HG03045 (cell line): ENCODE data around the gene TCF7.

Source experiments
- ATAC-seq: cut with Tn5 transposase; IDR thresholded peaks from one replicate; pipeline ENCODE4 v1.9.1; 2021; ENCODE audit warnings: mild to moderate bottlenecking, moderate library complexity; ENCODE audit not compliant: unreplicated experiment

Gene TCF7

DNA sequence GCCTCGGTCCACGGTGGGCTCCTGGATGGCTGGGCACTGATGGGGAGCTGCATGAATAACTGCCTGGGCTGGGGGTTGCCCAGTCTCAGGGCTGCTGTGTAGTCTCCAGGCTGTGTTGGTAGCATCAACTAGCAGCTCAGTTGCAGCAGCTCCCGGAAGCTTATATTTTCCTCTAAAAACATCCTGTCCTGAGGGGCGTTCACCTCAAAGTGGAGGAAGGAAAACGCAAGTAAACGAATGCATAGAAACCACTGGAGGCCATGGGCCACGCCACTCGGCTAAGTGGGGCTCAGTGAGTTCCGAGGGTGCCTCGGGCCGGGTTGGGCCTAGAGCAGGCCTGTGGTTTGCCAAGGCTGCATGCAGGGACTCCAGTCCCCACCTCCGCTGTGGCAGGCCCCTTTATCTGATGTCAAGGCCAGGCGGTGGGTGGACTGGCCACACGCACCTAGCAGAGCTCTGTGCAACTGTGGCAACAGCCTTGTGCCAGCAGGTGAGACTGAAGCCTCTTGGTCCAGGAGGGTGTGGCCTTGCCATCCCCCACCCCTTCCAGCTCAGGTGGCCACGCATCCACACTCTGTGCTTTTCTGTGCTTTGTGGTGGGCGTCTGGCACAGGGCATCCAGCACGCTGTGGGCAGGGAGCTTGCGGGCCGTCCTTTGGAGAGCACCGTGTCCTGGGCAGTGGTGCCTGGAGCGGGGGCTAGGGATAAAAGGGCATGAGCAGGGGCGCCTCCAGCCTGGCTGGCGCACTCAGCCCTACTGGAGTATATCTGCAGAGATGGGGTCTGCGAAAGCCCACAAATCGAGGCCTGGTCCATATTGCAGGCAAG, 15.1 kb downstream of the TCF7 start:
- no peak for ATAC-seq

DNA sequence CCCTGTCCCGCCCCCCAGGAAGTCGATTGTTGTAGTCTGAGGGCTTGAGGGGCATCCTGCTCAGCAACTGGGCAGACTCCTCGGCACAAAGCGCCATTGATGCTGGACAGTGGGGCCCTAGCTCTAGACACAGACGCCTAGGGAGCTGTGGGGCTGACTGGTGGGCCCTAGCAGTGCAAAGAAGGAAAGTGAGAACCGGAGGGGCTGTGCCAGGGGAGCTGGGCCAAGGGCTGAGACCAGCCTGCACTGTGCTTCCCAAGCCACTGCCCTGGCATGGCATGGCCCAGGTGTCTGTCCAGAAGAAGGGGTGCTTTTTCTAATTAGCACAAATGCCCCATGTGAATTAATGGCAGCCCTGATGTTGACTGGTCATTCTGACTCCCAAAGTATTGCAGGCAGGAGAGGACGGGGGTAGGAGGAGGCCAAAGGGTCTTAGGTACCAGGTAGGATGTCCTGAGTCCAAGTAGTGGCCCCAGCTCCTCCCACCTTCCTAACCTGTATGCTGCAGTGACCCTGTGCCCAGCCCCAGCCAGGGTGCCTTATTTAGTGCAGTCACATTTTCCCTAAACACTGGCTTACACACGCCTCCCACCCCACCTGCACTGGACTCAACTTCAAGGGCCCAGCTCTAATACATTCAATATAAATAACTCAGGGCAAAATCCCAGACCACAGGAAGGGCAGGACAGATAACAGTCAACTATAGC, 15.9 kb downstream of the TCF7 start:
- ATAC-seq, result no peak

DNA sequence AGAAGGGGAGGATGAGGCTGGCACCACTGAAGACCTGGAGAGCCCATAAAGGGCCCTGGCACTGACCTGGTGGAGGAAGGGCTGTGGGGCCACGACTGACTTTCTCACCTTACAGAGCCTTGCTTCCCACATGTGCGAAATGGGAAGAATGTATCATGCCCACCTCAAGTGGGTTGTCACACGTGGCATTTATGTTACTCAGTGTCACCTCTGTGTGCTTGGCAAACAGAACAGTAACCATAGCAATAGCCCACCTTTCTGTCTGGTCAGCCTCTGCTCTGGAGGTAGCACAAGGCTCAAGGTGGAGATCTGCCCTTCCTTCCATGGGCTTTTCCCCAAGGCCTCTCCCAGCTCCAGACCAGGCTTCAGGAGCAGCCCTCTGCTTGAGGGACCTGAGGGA, 16.7 kb downstream of the TCF7 start:
- ATAC-seq, result no peak

DNA sequence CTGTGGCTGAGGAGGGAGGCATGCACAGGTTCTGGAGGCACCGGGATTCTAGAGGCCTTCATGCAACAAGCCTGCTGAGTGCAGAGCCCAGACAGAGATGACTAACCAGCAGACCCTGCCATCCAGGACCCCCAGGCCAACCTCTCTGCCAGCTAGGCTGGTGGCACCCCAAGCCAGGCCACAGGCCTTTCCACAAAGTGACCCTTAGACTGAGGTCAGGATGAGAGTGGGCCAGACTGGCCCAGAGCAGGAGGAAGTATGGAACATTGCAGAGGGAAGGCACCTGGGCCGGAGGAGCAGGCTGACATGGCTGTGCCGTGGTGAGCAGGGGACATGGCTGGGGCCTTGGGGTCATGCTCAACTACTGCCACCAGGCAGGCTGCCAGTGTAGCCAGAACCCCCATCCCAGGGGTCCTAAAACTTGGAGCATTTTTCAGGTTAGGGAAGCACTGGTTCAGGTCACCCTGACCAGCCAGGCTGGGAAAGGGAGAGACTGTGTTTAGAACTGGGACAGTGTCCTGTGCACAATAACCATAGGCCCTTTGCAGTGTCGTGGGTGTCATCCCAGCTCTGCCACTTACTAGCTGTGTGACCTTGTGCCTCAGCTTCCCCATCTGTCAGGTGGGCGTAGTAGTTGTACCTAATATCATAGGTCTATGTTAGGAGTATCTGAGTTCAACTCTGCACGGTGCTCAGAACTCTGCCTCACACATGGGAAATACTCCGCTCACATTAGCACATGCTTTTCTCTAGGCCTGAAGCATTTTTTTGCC, 17.3 kb downstream of the TCF7 start:
- no peak for ATAC-seq

DNA sequence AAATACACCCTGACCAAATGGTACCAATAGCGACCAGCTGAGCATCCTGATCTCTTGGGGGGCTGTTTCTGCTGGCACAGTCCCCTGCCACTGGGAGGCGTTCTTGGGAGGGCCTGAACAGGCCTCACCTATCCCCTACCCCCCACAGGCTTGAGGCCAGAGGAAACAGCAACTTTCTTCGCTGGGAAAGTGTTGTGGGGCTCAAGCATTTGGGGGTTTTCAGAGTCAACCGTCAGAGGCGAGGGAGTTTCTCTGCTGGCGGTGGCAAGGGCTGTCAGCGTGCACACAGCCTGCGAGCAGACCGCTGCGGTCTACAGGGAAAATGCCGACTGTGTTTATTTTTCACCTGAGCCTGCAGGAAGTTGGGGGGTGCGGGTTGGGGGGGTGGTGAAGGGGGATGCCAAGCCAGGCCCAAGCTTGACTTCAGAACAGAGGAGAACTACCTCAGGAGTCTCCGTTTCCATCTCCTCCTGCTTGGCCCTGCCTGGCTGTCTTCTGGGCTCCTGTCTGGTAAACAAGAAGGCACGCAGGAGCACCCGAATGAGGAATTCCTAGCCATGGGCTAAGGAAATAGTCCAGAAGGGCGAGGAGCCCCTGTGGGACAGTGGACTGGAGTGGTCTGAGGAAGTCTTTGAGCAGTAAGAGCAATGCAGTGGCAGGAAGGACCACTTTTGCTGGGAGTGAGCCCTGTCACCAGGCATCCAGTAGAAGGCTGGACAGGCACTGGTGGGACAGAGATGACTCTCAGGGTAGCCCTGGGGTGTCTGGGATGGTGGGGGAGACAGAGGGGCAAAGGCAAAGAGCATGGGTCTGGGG, 18.1 kb downstream of the TCF7 start:
- ATAC-seq, result peak; percentile 46

DNA sequence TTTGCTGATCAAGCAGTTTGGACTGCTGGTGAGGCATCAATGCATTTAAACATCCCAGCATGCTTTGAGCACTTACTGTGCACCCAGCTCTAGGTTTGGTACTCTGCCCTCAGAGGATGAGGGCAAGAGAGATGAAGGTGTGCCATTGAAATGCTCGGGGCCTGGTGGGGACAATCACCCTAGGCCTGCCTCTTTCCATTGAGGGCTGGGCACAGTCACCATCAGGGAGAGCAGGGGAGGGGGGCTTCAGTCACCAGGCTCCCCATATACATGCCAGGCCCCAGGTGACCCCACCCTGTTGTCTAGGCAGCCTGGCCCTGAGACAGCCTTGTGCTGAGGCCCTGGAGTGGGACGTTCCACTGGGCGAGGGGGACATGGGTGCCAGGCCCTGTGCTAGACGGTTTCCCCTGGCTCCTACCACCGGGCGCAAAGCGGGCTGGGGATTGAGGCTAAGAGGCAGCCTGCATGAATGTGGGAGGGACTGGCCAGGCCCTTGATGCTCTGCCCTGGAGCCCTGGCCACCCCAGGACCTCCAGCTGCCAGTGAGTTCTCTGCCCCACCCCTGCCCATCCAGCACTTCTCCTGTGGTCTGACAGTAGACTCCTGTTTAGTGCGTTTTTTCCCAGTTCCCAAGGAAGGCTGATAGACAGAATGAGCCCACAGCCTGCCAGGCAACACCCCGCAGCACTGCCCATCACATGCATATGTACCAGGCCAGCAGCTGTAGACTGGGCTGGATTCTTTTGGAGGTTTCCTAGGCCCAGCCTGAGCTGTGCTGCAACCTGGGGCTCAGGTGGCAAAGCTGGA, 18.9 kb downstream of the TCF7 start:
- no peak for ATAC-seq

DNA sequence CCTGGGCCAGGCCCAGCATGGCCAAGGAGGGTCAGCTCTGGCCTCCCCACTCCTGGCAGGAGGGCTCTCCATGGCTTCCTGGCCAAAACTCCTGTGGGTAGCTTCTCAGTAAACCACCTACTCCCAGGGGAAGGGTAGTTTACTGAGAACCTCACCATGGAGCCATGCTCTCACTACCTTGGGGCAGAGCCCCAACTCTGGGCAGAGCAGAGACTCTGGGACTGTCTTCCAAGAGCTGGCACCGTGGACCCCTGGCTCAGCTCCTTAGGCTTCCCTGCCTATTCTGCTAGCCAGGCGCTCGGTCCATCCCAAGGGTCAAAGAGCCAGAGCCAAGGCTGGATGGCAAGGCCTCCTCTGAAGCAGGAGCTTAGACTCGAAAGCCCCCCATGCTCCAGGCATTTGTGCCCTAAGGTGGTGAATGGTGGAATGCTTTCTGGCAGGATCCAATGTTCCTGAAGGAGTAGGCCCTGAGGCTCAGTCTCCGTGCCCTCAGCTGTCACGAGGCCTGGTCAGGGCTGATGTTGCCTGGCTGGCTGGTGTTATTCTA, 19.6 kb downstream of the TCF7 start:
- no peak for ATAC-seq

DNA sequence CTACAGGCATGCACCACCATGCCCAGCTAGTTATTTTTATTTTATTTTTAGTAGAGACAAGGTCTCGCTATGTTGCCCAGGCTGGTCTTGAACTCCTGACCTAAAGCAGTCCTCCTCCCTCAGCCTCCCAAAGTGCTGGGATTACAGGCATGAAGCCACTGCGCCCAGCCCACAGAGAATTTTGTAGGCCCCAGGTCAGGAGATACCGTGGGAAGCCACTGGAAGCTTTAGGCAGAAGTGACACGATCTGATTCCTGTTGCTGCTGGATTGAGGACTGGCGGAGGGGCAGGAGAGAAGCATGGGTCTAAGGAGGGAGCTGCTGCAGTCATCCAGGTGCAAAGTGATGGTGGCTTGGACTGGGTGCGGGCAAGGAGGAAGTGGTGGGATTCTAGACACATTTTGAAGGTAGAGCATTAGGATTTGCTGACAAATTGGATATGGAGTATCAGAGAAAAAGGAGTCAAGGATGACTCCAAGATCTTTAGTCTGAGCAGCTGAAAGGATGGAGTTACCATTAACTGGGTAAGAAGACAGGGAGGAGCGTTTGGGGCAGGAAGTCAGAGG, 20.7 kb downstream of the TCF7 start:
- no peak for ATAC-seq

DNA sequence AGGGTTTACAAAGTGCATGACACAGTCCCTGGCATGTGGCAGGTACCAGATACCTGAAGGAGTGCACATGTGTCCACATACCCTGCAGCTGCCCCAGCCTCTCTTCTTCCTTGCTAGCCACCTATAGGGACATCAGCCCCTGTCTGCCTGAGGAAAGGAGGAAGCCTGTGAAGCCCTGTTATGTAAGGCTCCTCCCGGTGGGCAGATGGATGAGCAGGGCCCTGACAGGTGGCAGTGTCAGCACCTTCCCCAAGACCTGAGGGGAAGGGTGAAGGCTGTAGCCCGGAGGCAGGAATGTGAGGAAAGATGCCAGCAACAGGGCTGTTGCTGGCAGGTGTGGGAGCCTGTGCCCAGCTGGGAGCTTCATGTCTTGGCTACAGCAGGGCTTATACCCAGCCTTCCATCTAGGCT, 21.7 kb downstream of the TCF7 start:
- no peak for ATAC-seq

DNA sequence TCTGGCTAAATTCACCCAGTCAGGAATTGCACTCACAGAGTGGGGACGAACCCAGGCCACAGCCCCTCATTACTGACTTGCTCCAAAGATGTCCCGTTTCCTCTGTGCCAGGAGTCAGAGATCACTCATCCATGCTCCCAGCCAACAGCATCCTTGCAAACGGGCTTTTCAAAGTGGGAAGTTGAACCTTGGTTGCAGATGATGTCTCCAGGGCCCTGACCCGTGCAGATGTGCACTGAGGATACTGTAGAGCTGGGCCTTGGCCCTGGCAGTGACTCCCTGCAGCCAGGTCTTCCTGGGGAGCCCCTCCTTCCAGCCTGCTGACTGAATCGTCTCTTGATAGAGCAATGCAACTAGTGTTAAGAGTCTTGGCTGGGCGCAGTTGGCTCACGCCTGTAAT, 22.3 kb downstream of the TCF7 start:
- no peak for ATAC-seq

DNA sequence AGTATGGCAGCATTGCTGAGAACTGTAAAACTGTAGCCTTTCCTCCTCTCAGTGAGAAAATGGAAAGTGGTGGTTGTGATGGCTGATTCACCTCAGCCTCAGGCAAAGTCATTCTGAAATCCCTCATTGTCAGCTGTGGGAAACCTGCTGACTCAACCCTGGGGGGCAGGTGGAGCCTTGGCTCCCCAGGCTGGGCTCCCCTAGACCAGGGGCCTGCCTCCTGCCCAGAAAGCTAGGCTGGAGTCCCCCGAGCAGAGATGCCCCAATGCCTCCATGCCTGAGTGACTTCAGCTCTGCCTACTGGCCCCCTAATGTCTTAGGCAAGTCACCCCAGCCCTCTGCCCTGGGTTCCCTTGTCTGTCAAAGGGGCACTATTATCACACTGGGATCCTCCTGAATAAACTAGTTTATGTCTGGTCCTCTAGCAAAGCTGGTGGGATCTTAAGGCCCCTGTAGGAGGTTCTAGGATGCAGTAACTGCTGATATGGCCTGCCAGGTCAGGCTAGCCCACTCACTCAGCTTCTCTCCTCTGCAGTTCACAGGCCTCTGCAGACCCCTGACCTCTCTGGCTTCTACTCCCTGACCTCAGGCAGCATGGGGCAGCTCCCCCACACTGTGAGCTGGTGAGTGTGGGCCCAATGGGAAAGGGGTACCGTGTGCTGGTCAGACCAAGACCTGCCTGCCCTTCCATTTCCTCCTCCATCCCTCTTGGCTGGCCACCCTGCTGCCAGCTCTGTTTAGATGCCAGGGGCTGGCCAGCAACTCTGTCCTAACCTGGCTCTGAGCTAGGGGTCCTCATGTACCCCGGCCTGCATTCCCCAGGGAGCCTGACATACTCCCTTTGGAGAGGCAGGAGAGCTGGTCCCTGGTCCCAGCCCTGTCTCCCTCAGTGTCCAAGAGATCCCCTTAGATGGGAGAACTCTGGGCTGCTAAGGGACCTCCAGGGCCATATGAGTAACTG, 24.2 kb downstream of the TCF7 start:
- peak; percentile 81 for ATAC-seq

DNA sequence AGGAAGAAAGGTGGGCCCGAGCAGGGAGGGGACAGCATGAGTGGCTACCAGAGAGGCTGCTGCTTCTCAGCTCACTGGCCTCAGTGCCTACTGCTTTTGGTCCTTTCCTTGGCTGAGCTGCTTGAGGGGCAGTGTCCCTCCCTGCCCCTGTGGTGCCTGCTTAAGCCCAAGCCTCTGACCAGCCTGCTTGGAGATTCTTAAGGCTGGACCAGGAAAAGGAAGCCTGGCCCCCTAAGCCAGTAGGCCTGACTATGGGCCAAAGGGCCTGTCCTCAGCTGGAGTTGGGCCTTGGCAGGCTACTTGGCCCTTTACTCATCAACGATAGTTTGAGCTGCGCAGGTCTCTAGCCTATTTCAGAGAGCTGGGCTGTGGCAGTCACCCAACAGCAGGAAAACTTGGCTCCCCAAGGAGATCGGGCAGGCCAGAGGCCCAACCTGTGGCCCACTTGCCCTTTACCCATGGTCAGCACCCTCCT, 24.9 kb downstream of the TCF7 start:
- ATAC-seq, result no peak

DNA sequence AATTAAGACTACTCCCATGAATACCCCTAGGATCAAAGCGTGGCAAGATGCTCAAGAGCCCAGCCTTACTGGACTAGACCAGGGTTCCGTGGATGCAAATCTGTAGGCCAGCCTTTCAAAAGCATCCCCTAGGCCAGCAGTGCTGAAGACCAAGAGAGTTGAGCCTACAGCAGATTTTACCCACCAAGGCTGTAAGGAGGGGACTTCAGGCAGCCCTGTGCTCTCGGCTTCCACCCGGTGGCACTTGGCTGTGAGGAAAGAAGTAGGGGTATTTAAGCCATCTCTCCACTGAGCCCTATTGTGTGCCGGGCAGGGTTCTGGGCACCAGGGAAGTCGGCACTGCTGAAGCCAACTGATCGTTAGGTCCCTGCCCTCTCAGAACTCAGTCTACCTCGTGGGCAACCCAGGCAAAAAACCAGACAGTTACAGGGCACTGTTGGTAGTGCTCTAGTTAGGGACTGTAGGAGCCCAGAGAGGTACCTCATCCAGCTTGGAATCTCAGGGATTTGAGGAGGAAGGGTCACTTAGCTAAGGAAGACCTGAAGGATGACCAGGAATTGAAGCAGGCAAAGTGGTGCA, 25.5 kb downstream of the TCF7 start:
- no peak for ATAC-seq

DNA sequence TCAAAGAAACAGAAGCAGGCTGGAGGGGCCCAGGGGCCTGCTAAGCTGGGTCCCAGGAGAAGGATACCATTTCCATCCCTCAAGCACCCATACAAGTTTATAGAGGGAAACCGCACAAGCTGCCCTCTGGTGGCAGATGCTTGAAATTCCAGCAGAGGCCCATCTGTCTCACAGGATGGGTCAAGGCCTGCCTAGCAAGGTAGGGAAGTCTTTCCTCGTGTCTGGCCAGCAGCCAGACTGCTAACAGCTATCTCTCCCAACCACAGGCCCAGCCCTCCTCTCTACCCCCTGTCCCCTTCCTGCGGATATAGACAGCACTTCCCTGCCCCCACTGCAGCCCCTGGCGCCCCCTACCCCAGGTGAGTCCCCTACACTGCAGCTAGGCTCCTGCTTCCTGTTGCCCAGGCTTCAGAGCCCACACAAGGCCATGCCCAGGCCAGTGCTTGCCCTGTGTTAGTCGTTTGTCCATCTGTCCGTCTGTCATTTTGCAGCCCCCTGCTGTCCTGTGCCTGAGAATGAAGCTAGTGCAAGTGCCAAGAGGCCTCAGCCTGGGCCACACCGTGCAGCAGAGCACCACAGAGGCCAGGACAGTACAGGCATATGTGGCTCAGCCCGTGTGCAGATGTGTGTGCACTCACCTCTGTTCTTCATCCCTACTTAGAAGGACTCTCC, 26.2 kb downstream of the TCF7 start:
- no peak for ATAC-seq

DNA sequence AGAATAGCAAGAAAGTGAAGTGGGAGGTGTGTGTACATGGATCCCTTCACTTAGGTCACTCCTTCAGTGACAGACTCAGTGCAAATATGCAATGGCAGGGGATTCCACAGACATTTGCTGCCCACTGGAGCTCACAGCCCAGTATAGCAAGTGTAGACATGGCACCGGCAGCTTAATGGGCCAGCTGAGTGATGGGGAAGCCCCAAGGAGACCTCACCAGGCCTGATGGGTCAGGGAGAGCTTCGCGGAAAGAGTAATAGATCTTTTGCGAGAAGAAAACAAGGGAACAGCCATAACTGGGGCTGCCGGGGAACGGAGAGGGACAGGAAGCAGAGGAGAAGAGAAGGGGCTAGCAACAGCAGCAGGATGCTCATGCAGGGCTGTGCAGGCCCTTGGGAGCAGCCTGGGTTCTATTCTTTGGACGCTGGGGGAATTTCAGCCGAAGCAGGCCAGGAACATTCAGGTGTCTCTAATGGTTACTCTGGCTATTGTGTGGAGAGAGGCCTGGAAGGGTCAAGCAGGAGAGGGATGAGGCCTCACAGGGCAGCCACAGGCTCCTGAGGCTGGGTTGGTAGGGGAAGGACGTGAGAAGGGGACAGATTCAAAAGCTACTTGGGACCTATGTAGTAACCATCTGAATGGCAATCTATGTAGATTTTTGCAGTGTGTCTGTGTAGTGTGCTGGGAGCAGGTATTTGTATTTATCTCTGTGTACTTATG, 27.0 kb downstream of the TCF7 start:
- ATAC-seq, result no peak

DNA sequence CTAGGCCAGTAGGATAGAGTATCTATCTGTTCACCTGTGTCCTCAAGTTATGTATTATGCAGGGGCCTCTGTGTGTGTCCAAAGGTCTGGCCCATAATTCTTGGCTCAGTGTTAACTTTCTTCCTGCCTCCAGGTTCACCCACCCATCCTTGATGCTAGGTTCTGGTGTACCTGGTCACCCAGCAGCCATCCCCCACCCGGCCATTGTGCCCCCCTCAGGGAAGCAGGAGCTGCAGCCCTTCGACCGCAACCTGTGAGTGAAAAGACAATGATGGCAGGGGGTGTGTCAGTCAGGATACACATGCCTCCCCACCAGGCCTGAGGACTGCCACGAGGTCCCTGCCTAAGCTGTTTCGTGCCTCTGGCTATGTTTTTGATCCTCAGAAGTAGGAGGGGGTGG, 27.6 kb downstream of the TCF7 start:
- no peak for ATAC-seq

DNA sequence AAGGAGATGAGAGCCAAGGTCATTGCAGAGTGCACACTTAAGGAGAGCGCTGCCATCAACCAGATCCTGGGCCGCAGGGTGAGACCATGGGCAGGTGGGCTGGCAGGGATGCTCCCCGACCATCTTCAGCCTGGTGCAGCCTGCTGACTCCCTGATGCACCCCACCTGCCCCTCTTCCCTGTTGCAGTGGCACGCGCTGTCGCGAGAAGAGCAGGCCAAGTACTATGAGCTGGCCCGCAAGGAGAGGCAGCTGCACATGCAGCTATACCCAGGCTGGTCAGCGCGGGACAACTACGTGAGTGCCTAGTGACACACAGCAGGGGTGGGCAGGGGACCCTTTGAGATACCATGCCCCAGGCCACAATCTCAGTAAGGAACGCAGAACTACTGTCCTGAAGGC, 28.3 kb downstream of the TCF7 start:
- ATAC-seq, result no peak
